ENCODE data around the gene HEPH.

HEPH gene

DNA sequence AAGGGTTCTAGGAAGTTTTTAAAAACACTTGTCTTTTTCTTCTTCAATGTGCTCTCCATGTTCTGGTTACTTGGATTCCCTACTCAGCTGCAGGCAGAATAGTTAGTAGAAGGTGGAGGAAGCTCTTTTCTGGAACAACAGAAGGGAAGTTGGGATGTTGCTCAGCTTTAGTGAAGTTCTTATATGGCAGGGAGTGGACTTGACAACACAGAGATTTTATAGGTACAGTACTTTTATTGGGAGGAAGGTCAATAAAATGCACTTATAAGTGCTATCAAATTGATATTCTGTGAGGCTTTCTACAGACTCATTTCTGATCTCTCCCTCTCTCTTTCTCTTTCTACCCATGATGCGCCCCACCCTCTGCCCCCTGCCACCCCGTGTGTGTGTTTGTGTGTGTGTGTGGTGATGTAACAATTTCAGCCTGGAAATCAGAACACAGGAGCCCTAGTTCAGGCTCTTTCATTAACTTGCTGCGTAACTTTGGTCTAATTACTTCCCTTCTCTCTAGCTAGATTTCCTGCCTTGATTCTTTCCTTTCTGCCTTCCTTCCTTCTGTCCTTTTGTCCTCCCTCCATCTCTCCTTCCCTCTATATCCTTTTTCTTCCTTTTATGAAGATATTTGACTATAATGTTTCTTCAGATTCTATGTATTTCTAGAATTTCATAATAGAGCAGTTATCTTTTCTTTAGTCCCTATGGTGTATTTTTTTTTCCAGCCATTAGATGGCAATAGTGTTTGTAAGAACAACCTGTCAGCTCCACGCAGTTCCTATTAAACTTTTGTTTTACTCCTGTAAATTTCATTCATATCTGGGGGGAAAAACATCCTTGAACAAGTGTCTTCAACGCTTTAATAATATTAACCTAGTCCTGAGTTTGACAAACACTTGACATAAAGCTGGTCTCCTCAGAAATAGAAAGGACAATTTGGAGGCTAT, 37.1 kb downstream of the HEPH start:
- Histone ChIP-seq H3F3A (ENCODE audit: low read depth) (no peaks in the 10 kb centered on the region), H3K4me2 (ENCODE audit: low read depth, low read length, poor library complexity, severe bottlenecking) (peak overlapping the region; percentile 67), H3K36me3 (ENCODE audit: insufficient read depth, low read length) (no peaks in the 10 kb centered on the region), H3K9me3 (ENCODE audit: insufficient read depth, low read depth, low read length) (no peaks in the 10 kb centered on the region), H3K4me3 (ENCODE audit: low read length, poor library complexity, severe bottlenecking) (peak overlapping the region; percentile 48), H3K4me1 (ENCODE audit: insufficient read depth, low read length, poor library complexity, severe bottlenecking) (peaks cover 3% of the 10 kb centered on the region), H2AFZ (ENCODE audit: low read length) (peak overlapping the region; percentile 72), H3K79me2 (ENCODE audit: insufficient read depth, low read length) (no peaks in the 10 kb centered on the region), H3K9ac (ENCODE audit: low read depth, low read length, poor library complexity, severe bottlenecking) (no peak overlapping the region), H3K27me3 (ENCODE audit: insufficient read depth, low read length, poor library complexity, severe bottlenecking) (no peaks in the 10 kb centered on the region), H3K9me2 (replicated peaks; ENCODE audit: low read depth, low read length) (no peaks in the 10 kb centered on the region), H4K20me1 (ENCODE audit: insufficient read depth, low read length, poor library complexity, severe bottlenecking) (no peaks in the 10 kb centered on the region)
- TF ChIP-seq, protein P1, sequence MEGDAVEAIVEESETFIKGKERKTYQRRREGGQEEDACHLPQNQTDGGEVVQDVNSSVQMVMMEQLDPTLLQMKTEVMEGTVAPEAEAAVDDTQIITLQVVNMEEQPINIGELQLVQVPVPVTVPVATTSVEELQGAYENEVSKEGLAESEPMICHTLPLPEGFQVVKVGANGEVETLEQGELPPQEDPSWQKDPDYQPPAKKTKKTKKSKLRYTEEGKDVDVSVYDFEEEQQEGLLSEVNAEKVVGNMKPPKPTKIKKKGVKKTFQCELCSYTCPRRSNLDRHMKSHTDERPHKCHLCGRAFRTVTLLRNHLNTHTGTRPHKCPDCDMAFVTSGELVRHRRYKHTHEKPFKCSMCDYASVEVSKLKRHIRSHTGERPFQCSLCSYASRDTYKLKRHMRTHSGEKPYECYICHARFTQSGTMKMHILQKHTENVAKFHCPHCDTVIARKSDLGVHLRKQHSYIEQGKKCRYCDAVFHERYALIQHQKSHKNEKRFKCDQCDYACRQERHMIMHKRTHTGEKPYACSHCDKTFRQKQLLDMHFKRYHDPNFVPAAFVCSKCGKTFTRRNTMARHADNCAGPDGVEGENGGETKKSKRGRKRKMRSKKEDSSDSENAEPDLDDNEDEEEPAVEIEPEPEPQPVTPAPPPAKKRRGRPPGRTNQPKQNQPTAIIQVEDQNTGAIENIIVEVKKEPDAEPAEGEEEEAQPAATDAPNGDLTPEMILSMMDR (conservative IDR thresholded peaks at IDR 0.05; ENCODE audit: low read length), result peak; percentile 64
- no peak for TF ChIP-seq EZH2phosphoT487 (IDR thresholded peaks at IDR 0.05; ENCODE audit: borderline replicate concordance)

- H3K4me1 ChIP-seq (ENCODE audit: insufficient read depth, low read length, poor library complexity, severe bottlenecking), result peaks cover 3% of the 10 kb centered on the region
- H3K27me3 ChIP-seq (ENCODE audit: insufficient read depth, low read length, poor library complexity, severe bottlenecking), result no peaks in the 10 kb centered on the region
- no peaks in the 10 kb centered on the region for H3K9me3 ChIP-seq (ENCODE audit: insufficient read depth, low read depth, low read length)
- no peaks in the 10 kb centered on the region for H3K9me2 ChIP-seq (replicated peaks; ENCODE audit: low read depth, low read length)
- no peak overlapping the region for H3K9ac ChIP-seq (ENCODE audit: low read depth, low read length, poor library complexity, severe bottlenecking)
- no peaks in the 10 kb centered on the region for H4K20me1 ChIP-seq (ENCODE audit: insufficient read depth, low read length, poor library complexity, severe bottlenecking)
- H3K79me2 ChIP-seq (ENCODE audit: insufficient read depth, low read length), result no peaks in the 10 kb centered on the region
- H2AFZ ChIP-seq (ENCODE audit: low read length), result no peak overlapping the region
- H3K4me2 ChIP-seq (ENCODE audit: low read depth, low read length, poor library complexity, severe bottlenecking), result no peak overlapping the region
- no peaks in the 10 kb centered on the region for H3F3A ChIP-seq (ENCODE audit: low read depth)
- TF ChIP-seq, protein P1 (conservative IDR thresholded peaks at IDR 0.05; ENCODE audit: low read length), result no peak
- no peak for TF ChIP-seq EZH2phosphoT487 (IDR thresholded peaks at IDR 0.05; ENCODE audit: borderline replicate concordance)
- H3K4me3 ChIP-seq (ENCODE audit: low read length, poor library complexity, severe bottlenecking), result no peak overlapping the region
- no peaks in the 10 kb centered on the region for H3K36me3 ChIP-seq (ENCODE audit: insufficient read depth, low read length)
These were observed 39.1 kb downstream of the HEPH start for GRCh38 chrX:66203114-66203513.

- H3K36me3 ChIP-seq (ENCODE audit: insufficient read depth, low read length), result no peaks in the 10 kb centered on the region
- no peaks in the 10 kb centered on the region for H3F3A ChIP-seq (ENCODE audit: low read depth)
- H4K20me1 ChIP-seq (ENCODE audit: insufficient read depth, low read length, poor library complexity, severe bottlenecking), result no peaks in the 10 kb centered on the region
- H3K79me2 ChIP-seq (ENCODE audit: insufficient read depth, low read length), result no peaks in the 10 kb centered on the region
- no peaks in the 10 kb centered on the region for H3K9me2 ChIP-seq (replicated peaks; ENCODE audit: low read depth, low read length)
- TF ChIP-seq, protein P1 (conservative IDR thresholded peaks at IDR 0.05; ENCODE audit: low read length), result no peak
- no peak for TF ChIP-seq EZH2phosphoT487 (IDR thresholded peaks at IDR 0.05; ENCODE audit: borderline replicate concordance)
- H3K4me1 ChIP-seq (ENCODE audit: insufficient read depth, low read length, poor library complexity, severe bottlenecking), result no peaks in the 10 kb centered on the region
- no peak overlapping the region for H2AFZ ChIP-seq (ENCODE audit: low read length)
- no peaks in the 10 kb centered on the region for H3K9me3 ChIP-seq (ENCODE audit: insufficient read depth, low read depth, low read length)
- H3K9ac ChIP-seq (ENCODE audit: low read depth, low read length, poor library complexity, severe bottlenecking), result no peak overlapping the region
- no peak overlapping the region for H3K4me2 ChIP-seq (ENCODE audit: low read depth, low read length, poor library complexity, severe bottlenecking)
- no peak overlapping the region for H3K4me3 ChIP-seq (ENCODE audit: low read length, poor library complexity, severe bottlenecking)
- H3K27me3 ChIP-seq (ENCODE audit: insufficient read depth, low read length, poor library complexity, severe bottlenecking), result no peaks in the 10 kb centered on the region
These were observed 57.8 kb downstream of the HEPH start for GRCh38 chrX:66221856-66222255.

All from Loucy (cell line).